Lung microvascular endothelial cell (primary cell): Measurements from ENCODE around the gene CLEC20A. TPM values are rescaled to one million over a fixed set of nuclear protein-coding genes. Genes with fewer than 3 reads are reported as not detected.
"Not testable (repeated sequence)": the region's sequence is repeated elsewhere in the genome, so short reads cannot be mapped to it uniquely, and the experiment has no call there.

Source experiments
- DNase-seq, 2 donors: peaks; one replicate each; pipeline versions ENCODE4 v3.0.0 to v3.0.0-alpha.2; 2010; ENCODE audit warnings: low read depth in 2 of 2
- total RNA-seq: library from RNA; depleted of rRNA; stranded (reverse); fragments of >200 nt; gene quantifications from 2 replicates; pipeline ENCODE4 v1.2.1, GENCODE V29; 2014

The CLEC20A gene
- total RNA-seq, 1 donor from 2014 or later: not detected

DNA sequence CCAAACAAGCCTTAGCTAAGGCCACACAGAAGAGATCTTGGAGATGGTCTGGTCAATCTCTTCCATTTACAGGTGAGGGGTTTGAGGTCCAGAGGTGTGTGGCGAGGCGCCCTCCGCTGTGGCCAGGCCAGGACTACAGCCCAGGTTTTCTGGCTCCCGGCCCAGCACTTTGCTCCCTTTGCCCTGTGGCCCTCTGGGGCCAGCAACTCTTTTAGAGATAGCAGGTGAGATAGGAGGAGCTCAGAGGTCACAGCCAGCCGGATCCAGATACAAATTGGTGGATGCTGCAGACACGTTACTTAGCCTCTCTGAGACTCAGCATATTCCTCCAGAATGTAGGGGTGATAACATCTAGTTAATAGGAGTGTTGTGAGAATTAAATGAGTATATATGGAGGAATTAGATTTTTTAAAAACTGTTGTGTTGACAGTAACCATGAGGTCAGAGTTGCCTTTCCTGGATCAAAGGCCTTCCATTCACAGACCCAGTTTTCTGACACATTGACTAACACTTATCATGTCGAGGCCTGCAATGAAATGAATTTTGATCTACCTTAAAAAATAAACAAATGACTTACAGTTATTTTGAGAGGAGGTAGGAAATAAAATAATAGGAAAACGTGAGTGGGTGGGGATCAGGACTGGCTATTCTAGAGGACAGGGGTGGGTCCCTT lies 32.7 kb upstream of the CLEC20A start:
- no peak for DNase-seq

DNA sequence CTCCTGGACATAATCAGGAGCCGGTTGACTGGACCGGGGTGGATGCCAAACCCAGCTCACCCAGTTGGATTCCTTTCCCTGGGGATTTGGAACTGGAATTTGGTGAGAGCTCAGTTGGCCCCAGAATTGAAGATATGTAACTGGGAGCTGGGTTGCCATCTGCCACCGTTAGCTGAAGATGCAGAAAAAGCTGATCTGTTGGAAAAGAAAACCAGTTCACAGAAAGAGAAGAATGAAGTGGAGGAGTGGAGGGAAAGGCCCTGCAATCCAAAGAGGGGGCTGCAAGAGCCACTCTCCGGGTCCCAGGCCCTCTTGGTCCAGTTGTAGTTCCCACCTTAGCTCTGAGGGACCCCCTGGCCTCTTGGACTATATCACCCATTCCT lies 32.2 kb upstream of the CLEC20A start:
- DNase-seq: no peak

DNA sequence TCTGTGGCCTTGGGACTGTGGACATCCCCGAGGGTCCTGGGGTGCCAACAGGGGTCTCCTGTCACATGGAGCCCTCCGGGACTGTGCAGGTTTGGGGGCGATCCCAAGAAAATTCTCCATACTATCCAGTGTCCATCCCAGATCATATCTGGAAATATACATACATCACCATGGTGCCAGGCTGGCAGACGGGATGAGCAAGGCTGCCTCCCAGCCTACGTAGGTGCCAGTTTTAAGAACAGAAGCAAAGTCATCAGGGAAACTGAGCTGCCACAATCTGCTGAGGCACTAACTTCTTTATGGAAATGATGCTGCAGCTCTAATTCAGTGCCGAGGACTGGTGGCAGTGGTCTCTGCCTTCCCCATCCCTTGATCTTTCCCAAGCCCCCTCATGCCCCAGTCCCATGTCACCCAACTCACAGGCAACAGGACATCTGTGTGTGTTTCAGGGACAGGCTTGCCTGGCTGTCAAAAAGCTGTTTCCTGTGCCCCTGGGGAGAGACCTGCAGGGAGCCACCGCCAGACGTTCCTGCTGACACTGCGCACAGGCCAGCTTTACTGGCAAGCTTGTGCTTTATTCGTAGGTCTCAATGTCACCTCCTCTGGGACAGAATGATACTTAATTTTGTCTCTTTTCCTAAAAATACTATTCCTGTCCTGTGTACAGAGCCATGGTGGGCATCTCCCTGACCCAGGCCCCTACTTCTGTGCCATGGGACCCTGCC lies 31.6 kb upstream of the CLEC20A start:
- no peak for DNase-seq

DNA sequence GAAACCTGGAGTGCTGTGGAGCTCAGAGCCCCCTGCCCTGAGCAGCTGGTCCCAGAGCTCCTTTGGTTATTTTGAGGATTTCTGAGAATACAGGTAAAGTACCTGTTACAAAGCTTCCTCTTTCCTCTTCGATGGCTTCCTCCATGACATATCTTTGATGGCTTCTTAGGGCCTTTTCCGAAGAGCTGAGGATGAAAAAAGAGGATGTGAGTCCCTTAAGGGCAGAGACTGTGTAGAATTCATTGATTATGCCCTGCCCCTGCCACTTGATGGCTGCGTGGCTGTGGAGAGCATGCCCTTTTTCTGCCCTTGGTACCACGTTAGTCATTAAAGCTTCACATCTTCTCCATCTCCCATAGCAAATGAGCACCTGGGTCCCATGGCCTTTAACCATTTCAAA lies 30.4 kb upstream of the CLEC20A start:
- DNase-seq: no peak

DNA sequence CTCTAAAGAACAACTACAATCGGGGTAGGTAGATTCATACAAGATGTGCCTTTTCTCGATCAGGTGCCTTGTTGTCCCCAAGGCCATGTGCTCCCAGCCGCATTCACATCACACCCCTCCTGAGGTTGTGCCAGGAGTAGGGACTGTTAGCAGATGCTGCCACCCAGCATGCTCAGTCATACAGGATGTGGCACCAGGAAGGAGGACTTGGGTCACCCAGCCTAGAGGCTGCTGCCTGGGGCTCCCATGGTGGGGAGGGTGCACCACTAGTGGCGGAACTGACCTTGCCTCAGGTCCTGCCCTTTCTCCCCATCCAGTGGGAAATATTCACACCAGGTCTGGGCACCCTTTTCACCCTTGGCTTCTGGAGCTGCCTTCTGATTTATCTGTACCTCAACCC lies 24.5 kb upstream of the CLEC20A start:
- no peak for DNase-seq

DNA sequence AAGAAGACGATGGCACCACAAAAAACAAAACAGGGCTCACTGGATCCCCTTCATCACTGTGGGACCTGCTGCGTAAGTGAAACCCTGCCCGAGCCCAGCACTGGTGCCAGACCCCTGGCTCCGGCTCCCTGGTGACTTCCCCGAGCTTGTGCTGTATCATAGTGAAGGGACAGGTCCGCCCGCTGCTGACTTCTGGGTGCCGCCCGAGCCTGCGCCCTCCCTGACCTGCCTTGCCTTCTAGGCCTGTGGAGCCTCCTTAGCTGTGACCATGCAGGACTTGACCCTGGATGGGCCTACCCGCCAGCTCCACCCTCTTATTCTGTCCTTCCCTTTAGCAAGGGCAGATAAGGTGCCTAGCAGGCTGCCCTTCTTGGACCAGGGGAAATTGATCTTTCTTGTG lies 24.0 kb upstream of the CLEC20A start:
- no peak for DNase-seq

DNA sequence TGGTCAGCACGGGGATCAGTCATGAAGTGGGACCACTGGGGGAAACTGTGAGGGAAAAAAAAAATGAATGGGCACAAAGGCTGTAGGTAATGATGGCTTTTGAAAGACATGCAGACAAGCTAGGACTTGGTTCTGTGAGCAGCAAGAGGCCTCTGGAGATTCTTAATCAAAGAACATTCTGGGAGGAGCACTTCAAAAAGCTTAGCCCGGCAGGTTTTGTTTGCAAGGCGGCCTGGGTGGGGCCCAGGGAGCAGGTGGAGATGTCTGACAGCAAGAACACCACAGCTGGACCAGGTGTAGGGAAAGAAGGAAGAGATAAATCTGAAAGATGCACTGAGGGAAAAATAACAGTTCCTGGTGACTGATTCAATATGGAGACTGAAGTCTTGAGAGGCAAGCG lies 22.1 kb upstream of the CLEC20A start:
- no peak for DNase-seq

DNA sequence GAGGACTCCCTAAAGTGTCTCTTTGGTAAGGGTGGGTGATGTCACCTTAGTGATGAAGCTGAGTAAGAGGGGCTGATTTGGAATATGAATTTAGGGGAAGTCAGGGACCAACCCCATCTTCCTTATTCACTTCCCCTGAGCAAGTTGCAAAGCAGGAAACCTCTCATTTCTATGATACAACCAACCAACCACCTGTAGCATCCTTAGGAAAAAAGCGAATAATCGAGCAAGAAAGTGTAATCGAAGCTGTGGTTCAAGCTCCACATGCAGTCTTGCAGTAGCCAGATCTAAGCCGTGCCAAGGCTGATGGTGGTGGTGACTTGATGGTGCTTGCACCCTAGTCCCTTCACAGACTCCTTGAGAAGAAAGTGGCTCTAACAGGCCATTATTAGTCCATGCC lies 19.3 kb upstream of the CLEC20A start:
- DNase-seq: no peak

DNA sequence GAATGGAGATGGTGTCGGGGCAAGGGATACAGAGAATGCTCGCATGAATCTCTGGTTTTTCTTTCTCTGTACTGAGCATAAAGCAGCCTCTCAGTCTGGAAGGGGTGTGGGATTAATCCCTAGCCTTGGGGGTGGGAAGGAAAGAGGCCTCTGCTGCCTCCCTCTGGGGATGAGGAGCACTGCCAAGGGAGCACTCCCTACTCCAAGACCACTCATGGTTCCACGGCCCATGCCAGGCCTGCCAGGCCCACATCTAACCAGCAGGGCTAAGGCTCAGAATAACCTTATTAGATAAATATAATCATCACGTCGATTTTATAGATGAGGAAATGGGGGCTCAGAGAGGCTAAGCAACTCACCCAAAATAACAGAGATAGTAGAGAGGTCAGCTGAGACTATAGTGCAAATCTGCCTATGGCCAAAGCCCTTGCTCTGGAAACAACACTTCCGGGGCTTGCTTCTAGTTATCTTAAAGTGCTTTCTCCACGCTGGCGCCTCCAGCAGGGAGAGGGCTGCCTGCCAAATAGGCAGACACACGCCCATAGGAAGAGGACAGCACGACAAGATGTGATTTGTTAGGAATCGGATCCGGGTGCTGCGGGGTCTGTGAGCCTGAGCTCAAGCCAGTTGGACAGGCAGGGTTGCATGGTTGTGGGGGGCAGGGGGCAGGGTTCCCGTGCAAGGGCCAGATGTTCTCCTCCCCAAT lies 16.7 kb upstream of the CLEC20A start:
- no peak for DNase-seq

DNA sequence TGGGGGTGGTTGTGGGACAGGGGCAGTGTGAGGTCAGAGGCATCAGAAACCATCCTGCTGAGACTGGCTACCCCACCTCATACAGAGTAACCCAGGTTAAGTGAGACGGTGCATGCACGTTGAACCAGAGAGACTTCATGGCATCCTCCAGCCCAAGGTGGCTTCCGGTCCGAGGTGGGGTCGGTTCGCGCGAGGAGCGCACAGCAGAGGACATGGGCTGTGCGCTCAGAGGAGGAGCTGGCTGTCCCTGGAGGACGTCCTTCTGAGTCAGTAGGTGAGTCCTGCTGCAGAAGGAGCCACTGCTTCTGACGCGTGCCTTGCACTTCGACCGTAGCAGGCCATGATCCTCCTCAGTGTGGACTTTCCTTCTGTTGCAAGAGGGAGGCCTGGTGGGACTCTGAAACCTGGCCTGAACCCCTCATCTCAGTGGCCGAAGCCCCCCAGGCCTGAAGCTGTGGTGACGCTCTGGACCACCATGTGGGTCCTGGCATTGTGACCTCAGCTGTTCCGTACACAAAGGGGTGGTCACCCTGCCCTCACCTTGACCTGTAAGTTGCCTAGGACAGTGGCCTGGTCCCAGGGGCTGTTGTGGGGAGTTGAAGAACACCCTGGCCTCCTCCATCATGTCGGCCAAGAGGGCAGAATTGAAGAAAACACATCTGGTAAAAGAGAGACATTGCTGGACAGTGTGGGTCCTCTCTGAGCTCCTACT lies 16.0 kb upstream of the CLEC20A start, which contains the start of gene TEX35:
TEX35 (plus strand) TSS at position 544 of the 712 bp plus-strand sequence; CDS start at position 624, 80 bp downstream.
- no peak for DNase-seq

DNA sequence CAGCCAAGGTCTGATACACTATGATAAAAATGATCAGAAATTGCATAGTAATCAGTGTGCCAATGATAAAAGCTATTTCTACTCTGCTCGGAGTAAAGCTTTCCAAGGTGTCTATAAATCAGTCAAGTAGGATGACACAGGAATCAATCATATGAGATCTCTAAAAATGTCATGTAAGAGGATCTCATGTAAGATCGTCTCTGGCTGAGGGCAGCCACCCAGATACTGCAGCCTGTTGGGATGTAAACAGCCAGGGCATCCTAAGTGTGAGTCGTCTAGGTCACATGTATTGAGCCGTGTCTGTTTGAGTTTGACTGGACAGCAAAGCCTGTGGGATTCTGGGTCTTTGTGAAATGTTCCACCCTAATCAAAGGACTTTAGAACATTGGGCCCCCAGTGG lies 13.4 kb upstream of the CLEC20A start:
- no peak for DNase-seq

DNA sequence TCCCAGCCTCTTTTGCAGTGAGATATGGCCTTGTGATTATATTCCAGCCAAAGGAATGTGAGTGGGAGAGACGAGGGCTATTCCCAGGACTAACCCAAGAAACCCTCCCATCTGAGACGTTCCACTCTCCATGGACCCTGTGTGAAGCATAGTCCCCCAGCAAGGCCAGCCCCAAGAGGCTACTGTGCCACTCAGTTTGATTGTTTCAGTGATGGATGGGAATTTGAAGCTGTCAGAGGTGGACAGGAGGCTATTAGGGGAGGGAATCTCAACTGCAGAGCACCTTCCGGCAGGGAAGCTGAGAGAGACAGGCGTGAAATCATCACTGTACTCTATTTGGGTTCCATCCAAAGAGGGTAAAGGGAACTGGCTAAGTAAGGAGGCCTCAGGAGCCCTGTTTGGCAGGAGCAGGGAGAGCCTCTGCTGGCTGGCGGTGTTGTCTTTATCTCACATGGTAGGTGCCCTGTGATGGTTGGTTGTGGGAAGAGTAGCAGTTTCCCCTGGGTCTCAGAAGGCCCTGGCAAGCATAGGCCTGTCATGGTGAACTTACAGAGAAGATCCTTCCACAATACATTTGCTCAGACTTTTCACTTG lies 12.7 kb upstream of the CLEC20A start:
- DNase-seq: no peak

DNA sequence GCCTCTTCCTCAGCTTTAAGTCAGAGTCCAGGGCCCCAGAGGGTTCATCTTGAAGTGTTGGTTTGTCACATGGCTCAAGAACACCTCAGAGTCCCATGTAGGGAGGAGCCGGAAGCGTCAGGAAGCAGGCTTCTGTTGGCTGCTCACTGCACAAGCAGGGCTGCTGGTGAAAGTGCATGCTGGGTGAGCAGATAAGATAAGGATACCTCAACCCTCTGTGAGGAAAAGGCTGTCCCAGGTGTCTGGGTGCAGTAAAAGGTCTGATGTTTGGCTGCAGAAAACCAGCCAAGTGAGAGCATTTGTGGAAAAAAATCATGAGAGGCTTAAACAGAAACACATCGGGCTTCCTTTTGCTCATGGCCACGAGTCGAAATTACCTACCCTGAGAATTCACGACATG lies 9.9 kb upstream of the CLEC20A start:
- DNase-seq: no peak

DNA sequence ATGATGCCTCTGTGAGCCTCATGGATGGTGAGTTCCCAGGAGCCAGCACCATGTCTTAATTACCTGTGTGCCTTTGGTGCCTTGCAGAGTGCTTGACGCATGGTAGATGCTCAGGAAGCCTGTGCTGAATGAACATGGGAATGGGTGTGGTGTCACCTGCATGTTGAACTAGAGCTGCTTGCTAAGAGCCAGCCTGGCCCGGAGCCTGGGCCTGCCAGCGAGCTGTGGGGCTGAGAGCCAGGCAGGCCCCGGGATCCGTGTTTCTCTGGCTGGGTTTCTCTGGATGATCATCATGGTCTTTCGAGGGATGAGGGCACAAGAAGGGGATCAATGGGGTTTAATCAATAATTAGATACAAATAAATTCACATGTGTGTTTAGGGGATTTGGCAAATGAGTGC lies 9.4 kb upstream of the CLEC20A start:
- DNase-seq: no peak

DNA sequence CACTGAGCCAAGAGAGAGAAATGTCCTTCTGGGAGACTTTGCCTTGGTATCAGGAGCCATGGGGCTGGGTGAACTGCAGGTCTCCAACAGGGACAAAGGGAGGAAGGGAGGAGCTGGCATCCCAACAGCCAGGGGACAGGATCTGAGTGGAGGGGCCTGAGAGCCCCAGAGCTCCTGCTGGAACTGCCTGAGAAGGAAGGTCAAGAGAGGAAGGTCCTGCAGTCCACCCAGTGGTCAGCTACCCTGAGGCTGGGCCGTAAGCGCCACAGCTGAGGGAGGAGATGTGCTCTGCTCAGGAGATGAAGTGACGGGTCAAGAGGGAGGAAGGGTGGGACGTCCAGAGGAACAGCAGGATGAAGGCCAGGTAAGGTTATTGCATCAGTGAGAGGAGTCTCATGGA lies 7.5 kb upstream of the CLEC20A start:
- DNase-seq: no peak

DNA sequence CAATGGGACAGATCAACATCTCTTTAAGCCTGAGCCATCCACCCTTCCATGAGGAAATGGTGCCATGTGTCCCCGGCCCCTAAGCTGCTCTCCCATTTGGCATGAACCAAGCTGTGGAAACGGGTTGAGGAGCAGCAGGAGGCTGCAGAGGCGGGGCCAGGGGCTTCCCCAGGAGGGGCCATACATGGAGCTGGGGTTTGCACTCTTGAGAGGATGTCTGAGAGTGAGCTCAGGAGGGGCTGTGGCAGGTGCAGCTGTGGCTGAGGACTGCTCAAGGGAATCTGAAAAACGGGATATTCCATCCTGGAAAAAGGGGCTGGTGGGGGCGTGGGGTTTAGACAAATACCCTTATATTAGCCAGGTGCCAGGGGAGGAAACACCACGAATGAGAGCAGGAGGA lies 7.1 kb upstream of the CLEC20A start:
- no peak for DNase-seq

DNA sequence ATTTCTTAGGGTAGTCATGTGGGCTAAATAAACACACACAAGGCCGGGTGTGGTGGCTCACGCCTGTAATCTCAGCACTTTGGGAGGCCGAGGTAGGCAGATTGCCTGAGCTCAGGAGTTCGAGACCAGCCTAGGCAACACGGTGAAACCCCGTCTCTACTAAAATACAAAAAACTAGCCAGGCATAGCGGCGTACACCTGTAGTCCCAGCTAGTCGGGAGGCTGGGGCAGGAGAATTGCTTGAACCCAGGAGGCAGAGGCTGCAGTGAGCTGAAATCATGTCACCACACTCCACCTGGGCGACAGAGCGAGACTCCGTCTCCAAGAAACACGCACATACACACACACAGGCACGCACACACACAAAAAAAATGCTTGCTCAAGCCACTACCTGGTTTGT lies 6.6 kb upstream of the CLEC20A start:
- DNase-seq: not testable (repeated sequence)

DNA sequence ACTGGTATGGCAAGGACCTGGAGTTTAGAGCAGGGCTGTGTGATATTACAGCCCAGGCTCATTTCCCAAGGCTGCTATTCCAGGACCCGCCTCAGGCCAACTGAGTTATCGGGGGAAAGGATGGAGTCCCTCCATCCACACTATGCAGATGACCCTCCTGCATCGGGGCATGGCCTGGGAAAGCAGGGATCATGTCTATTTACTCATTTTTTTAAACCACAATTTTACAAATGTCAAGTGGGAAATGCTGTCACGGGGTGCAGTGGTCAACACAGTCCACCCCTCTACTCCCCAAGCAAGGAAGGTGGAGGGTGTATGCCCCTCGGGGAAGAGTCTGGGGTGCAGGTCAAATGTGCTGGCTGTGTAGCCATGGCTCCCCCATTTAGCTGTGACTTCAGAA lies 6.1 kb upstream of the CLEC20A start:
- no peak for DNase-seq

DNA sequence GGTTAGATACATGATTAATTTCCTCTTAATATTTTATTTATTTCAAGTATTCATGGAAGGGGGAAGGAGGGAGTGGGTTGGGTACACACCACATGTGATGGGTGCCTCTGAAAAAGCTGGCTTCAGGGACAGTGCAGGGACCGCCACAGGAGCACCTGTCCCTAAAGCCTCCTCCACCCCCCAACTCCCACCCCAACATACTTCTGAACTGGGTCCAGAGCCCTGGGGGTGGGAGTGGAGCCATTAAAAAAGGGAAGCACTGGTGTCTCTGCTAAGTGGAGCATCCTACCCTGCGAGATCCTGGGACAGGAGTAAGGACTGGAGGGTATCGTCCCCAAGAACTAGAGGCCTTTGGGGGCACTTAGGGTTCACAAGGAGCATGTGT lies 5.6 kb upstream of the CLEC20A start:
- DNase-seq: no peak

DNA sequence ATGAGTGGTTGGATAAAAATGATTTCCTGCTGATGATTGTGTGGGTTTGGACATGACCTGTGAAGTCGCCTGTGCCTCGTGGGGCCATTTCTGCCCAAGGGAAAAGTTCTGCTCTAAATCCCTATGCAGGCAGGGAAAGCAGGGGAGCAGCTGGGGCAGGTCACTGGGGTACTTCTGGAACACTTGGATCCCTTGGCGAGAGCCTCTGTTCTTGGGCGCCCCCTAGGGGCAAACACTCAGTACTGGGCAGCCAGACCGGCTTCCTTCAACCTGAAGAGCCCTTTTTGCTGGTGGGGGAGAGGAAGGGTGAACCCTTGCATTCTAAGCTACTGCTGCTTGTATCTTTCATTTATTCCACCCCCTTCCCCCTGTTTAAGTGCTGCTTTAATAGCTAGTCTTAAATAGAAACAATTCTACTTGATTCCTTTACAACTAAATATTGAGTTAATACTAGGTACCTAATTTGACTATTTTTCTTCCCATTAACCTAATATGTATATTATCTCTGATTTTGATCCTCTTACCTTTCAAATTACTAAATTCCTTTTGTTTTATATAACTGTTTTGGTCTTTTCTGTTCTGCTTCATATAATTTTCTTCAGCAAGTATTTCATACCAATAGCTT lies 5.1 kb upstream of the CLEC20A start:
- peak; percentile 73 for DNase-seq

DNA sequence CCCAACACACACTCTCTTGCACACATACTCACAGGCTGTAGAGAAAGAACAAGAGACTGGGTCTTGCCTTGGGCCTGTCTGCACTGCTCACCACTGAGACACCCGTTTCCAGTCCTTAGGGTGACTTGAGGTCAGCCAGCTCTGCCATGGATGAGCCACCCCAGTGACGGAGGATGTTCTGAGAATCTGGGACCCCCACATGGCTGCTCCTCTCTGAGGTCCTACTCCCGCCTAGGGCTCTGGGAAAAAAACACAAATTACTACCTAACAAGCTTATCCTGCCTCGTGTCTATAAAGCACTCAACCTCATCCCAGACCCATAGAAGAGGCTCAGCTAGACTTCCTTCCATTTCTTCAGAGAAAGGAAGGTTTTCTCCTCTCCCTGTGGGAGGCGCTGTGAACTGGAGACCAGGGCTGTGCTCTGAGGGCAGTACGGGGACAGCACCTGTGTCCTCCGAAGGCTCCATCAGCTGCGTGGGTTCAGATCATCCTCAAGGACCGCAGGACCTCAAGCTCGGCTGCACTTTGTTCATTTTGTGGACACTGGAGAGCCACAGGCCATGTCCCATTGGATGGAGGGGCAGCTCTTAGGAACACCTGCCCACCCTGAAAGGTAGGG lies 4.3 kb upstream of the CLEC20A start:
- DNase-seq: no peak
